Hepatocyte (in vitro differentiated cells): ENCODE measurements around the gene CLEC2D. TPM values are rescaled to one million over a fixed set of nuclear protein-coding genes. Genes with fewer than 3 reads are reported as not detected.

Experiments used
- DNase-seq: peaks from one replicate; pipeline ENCODE4 v3.0.0-alpha.2; 2016; ENCODE audit warnings: low spot score
- H2AFZ ChIP-seq: fragments of 200-600 bp; sonication (generic); 2 replicates; pipeline ENCODE4 v1.6.0; 2016; ENCODE audit warnings: antibody characterized with exemption, mild to moderate bottlenecking
- H3K27ac ChIP-seq: fragments of 200-600 bp; sonication (generic); 2 replicates; pipeline ENCODE4 v1.5.1; 2016; ENCODE audit warnings: mild to moderate bottlenecking
- H3K27me3 ChIP-seq: fragments of 200-600 bp; sonication (generic); 2 replicates; pipeline ENCODE4 v1.6.1; 2016
- H3K36me3 ChIP-seq: fragments of 200-600 bp; sonication (generic); replicated peaks from 2 replicates; pipeline ENCODE4 v1.5.1; 2016; ENCODE audit warnings: low read depth; ENCODE audit not compliant: insufficient read depth
- H3K4me1 ChIP-seq: fragments of 200-600 bp; sonication (generic); 2 replicates; pipeline ENCODE4 v1.5.1; 2016; ENCODE audit warnings: mild to moderate bottlenecking, moderate library complexity; ENCODE audit not compliant: insufficient read depth
- H3K4me2 ChIP-seq: fragments of 200-600 bp; sonication (generic); 2 replicates; pipeline ENCODE4 v1.6.0; 2016
- H3K4me3 ChIP-seq: fragments of 200-600 bp; sonication (generic); 2 replicates; pipeline ENCODE4 v1.5.1; 2016; ENCODE audit warnings: mild to moderate bottlenecking
- H3K79me2 ChIP-seq: fragments of 200-600 bp; sonication (generic); 2 replicates; pipeline ENCODE4 v1.6.0; 2017; ENCODE audit warnings: mild to moderate bottlenecking
- H3K9me2 ChIP-seq: fragments of 200-600 bp; sonication (generic); replicated peaks from 2 replicates; pipeline ENCODE4 v1.6.0; 2017; ENCODE audit warnings: mild to moderate bottlenecking; ENCODE audit not compliant: insufficient read depth
- H3K9me3 ChIP-seq: fragments of 200-600 bp; sonication (generic); 2 replicates; pipeline ENCODE4 v1.5.1; 2016; ENCODE audit warnings: low read depth, mild to moderate bottlenecking
- H4K20me1 ChIP-seq: fragments of 200-600 bp; sonication (generic); 2 replicates; pipeline ENCODE4 v1.6.0; 2016; ENCODE audit warnings: mild to moderate bottlenecking; ENCODE audit not compliant: insufficient read depth, poor library complexity, severe bottlenecking
- CTCF ChIP-seq: fragments of 200-600 bp; sonication (generic); IDR thresholded peaks from 2 replicates; pipeline ENCODE4 v1.5.1; 2016; ENCODE audit warnings: antibody characterized with exemption, mild to moderate bottlenecking; ENCODE audit not compliant: poor library complexity
- EZH2 ChIP-seq: fragments of 200-600 bp; sonication (generic); IDR thresholded peaks from 2 replicates; pipeline ENCODE4 v1.6.1; 2016; ENCODE audit warnings: antibody characterized with exemption, mild to moderate bottlenecking, borderline replicate concordance
- EZH2phosphoT487 ChIP-seq: fragments of 200-600 bp; sonication (generic); IDR thresholded peaks from one replicate; pipeline ENCODE4 v1.6.1; 2018; ENCODE audit warnings: antibody characterized with exemption, mild to moderate bottlenecking, low read depth, moderate library complexity; ENCODE audit not compliant: unreplicated experiment, severe bottlenecking
- WGBS: methylation state at CpG from one replicate; pipeline ENCODE4 v1.1.6; 2016; ENCODE audit warnings: low lambda C conversion rate; ENCODE audit errors: missing lambda C conversion rate; 5-methylcytosine and 5-hydroxymethylcytosine counted together
- polyA plus RNA-seq: library from polyadenylated mRNA; unstranded; fragments of >200 nt; fragmentation: Nextera tagmentation; extraction: Ambion mirVana; gene quantifications from 2 replicates; pipeline ENCODE4 v1.2.1, GENCODE V29; 2016
- total RNA-seq: library from RNA; depleted of rRNA; stranded (reverse); fragments of >200 nt; gene quantifications from 2 replicates; pipeline ENCODE4 v1.2.3, GENCODE V29; 2014

Gene CLEC2D
- total and polyA plus RNA-seq, 2 experiments from 2014 or later, result 3.7 to 5.7 TPM

GRCh38 chr12:9651265-9651729, 18.2 kb upstream of the CLEC2D start:
- no peak overlapping the region for H3K4me3 ChIP-seq
- H3K27ac ChIP-seq, result peak overlapping the region; percentile 44
- no peaks in the 10 kb centered on the region for H3K9me2 ChIP-seq
- peak overlapping the region; percentile 87 for H3K4me2 ChIP-seq
- TF ChIP-seq EZH2 (no peak), CTCF (no peak), EZH2phosphoT487 (no peak)
- no peak for DNase-seq
- peaks cover 29% of the 10 kb centered on the region for H3K4me1 ChIP-seq
- no peaks in the 10 kb centered on the region for H4K20me1 ChIP-seq
- peaks cover 3% of the 10 kb centered on the region for H3K36me3 ChIP-seq
- 91% methylated on average over 3 of the region's 3 CpGs for whole genome bisulfite sequencing
- no peaks in the 10 kb centered on the region for H3K27me3 ChIP-seq
- H2AFZ ChIP-seq, result no peak overlapping the region
- H3K79me2 ChIP-seq, result peaks cover 58% of the 10 kb centered on the region
- no peaks in the 10 kb centered on the region for H3K9me3 ChIP-seq

GRCh38 chr12:9660046-9660445, 9.5 kb upstream of the CLEC2D start:
- TF ChIP-seq CTCF (no peak), EZH2phosphoT487 (no peak), EZH2 (no peak)
- no peaks in the 10 kb centered on the region for H4K20me1 ChIP-seq
- no peaks in the 10 kb centered on the region for H3K79me2 ChIP-seq
- DNase-seq, result no peak
- 45% methylated on average over 1 of the region's 1 CpG for WGBS
- H3K4me3 ChIP-seq, result no peak overlapping the region
- H3K36me3 ChIP-seq, result peaks cover 14% of the 10 kb centered on the region
- H3K27me3 ChIP-seq, result no peaks in the 10 kb centered on the region
- H3K9me2 ChIP-seq, result no peaks in the 10 kb centered on the region
- no peaks in the 10 kb centered on the region for H3K4me1 ChIP-seq
- H3K27ac ChIP-seq, result no peak overlapping the region
- H2AFZ ChIP-seq, result no peak overlapping the region
- no peak overlapping the region for H3K4me2 ChIP-seq
- no peaks in the 10 kb centered on the region for H3K9me3 ChIP-seq

- H3K9me2 ChIP-seq, result no peaks in the 10 kb centered on the region
- no peak overlapping the region for H3K4me2 ChIP-seq
- no peaks in the 10 kb centered on the region for H3K9me3 ChIP-seq
- TF ChIP-seq CTCF (no peak), EZH2 (no peak), EZH2phosphoT487 (no peak)
- no peak overlapping the region for H2AFZ ChIP-seq
- H4K20me1 ChIP-seq, result no peaks in the 10 kb centered on the region
- H3K27ac ChIP-seq, result no peak overlapping the region
- peaks cover 7% of the 10 kb centered on the region for H3K36me3 ChIP-seq
- 95% methylated on average over 2 of the region's 2 CpGs for WGBS
- no peaks in the 10 kb centered on the region for H3K79me2 ChIP-seq
- H3K4me1 ChIP-seq, result no peaks in the 10 kb centered on the region
- DNase-seq, result no peak
- H3K4me3 ChIP-seq, result no peak overlapping the region
- no peaks in the 10 kb centered on the region for H3K27me3 ChIP-seq
Measured at GRCh38 chr12:9661720-9662119, 7.8 kb upstream of the CLEC2D start.

- Histone ChIP-seq H3K9me2 (no peaks in the 10 kb centered on the region), H3K27me3 (no peaks in the 10 kb centered on the region), H3K9me3 (no peaks in the 10 kb centered on the region), H4K20me1 (no peaks in the 10 kb centered on the region), H3K4me1 (no peaks in the 10 kb centered on the region), H2AFZ (no peak overlapping the region), H3K4me2 (no peak overlapping the region), H3K27ac (no peak overlapping the region), H3K79me2 (no peaks in the 10 kb centered on the region), H3K4me3 (no peak overlapping the region), H3K36me3 (peaks cover 7% of the 10 kb centered on the region)
- no peak for DNase-seq
- no peak for TF ChIP-seq EZH2
- TF ChIP-seq CTCF, result no peak
- no peak for TF ChIP-seq EZH2phosphoT487
Measured at GRCh38 chr12:9662488-9662887, 7.0 kb upstream of the CLEC2D start.
